ENCODE measurements around the gene NR6A1. TPM values are rescaled to one million over a fixed set of nuclear protein-coding genes. Genes with fewer than 3 reads are reported as not detected.

Gene NR6A1
- polyA plus RNA-seq, 1 experiment, result 0.25 TPM

GRCh38 chr9:124809741-124810500 lies 38.8 kb upstream of the NR6A1 start:
- ChIA-PET CTCF (interaction anchor here (1.4 to 5.4 kb wide), 3 partner anchors 30 to 44 kb away, joined by 3 to 46 read pairs (median 5); partner anchors contain the start of genes OLFML2A and WDR38), POLR2A (no interaction called here)
- no peaks in the 10 kb centered on the region for H3K36me3 ChIP-seq (ENCODE audit: control insufficient read depth, insufficient read depth, low read length)
- no peak for DNase-seq (ENCODE audit: low read depth)
- no peak overlapping the region for H3K4me3 ChIP-seq (ENCODE audit: low read depth, low read length)
- no peaks in the 10 kb centered on the region for H3K27me3 ChIP-seq (ENCODE audit: control insufficient read depth, insufficient read depth, low read length)
- no peak for TF ChIP-seq CTCF (IDR thresholded peaks at IDR 0.05; ENCODE audit: insufficient read depth, low read depth, low read length)

- no peaks in the 10 kb centered on the region for H3K36me3 ChIP-seq (ENCODE audit: control insufficient read depth, insufficient read depth, low read length)
- POLR2A ChIA-PET, result no interaction called here
These were observed 38.1 kb upstream of the NR6A1 start for GRCh38 chr9:124809211-124809610.

GRCh38 chr9:124808246-124808956 lies 37.3 kb upstream of the NR6A1 start:
- POLR2A ChIA-PET, result no interaction called here
- H3K36me3 ChIP-seq (ENCODE audit: control insufficient read depth, insufficient read depth, low read length), result no peaks in the 10 kb centered on the region
- no peak for TF ChIP-seq CTCF (IDR thresholded peaks at IDR 0.05; ENCODE audit: insufficient read depth, low read depth, low read length)
- no peak for DNase-seq (ENCODE audit: low read depth)
- H3K27me3 ChIP-seq (ENCODE audit: control insufficient read depth, insufficient read depth, low read length), result no peaks in the 10 kb centered on the region
- CTCF ChIA-PET, result interaction anchor here (0.7 to 2.1 kb wide), 5 partner anchors 13 to 44 kb away, joined by 3 to 9 read pairs (median 6); partner anchors contain the start of genes OLFML2A and WDR38
- no peak overlapping the region for H3K4me3 ChIP-seq (ENCODE audit: low read depth, low read length)

More at GRCh38 chr9:124809211-124809610, 38.1 kb upstream of the NR6A1 start:
- TF ChIP-seq CTCF (IDR thresholded peaks at IDR 0.05; ENCODE audit: insufficient read depth, low read depth, low read length), result no peak
- H3K4me3 ChIP-seq (ENCODE audit: low read depth, low read length), result no peak overlapping the region
- CTCF ChIA-PET, result interaction anchor here (0.7 to 2.1 kb wide), 3 partner anchors 14 to 44 kb away, joined by 3 to 9 read pairs (median 5); partner anchors contain the start of genes OLFML2A and WDR38
- no peak for DNase-seq (ENCODE audit: low read depth)
- H3K27me3 ChIP-seq (ENCODE audit: control insufficient read depth, insufficient read depth, low read length), result no peaks in the 10 kb centered on the region

GRCh38 chr9:124805186-124805585 lies 34.1 kb upstream of the NR6A1 start:
- ChIA-PET CTCF (interaction anchor here (1.1 to 1.3 kb wide), 2 partner anchors 15 to 188 kb away, joined by 4 to 5 read pairs; no protein-coding TSS in a partner anchor), POLR2A (no interaction called here)
- DNase-seq (ENCODE audit: low read depth), result no peak
- Histone ChIP-seq H3K4me3 (ENCODE audit: low read depth, low read length) (no peak overlapping the region), H3K27me3 (ENCODE audit: control insufficient read depth, insufficient read depth, low read length) (peaks cover 1% of the 10 kb centered on the region; the same call in 1 of the 2 replicates), H3K36me3 (ENCODE audit: control insufficient read depth, insufficient read depth, low read length) (no peaks in the 10 kb centered on the region)
- TF ChIP-seq CTCF (IDR thresholded peaks at IDR 0.05; ENCODE audit: insufficient read depth, low read depth, low read length), result no peak

- no peak for TF ChIP-seq CTCF (IDR thresholded peaks at IDR 0.05; ENCODE audit: insufficient read depth, low read depth, low read length)
- Histone ChIP-seq H3K27me3 (ENCODE audit: control insufficient read depth, insufficient read depth, low read length) (peaks cover 1% of the 10 kb centered on the region; the same call in 1 of the 2 replicates), H3K4me3 (ENCODE audit: low read depth, low read length) (no peak overlapping the region), H3K36me3 (ENCODE audit: control insufficient read depth, insufficient read depth, low read length) (no peaks in the 10 kb centered on the region)
- ChIA-PET CTCF (no interaction called here), POLR2A (no interaction called here)
- no peak for DNase-seq (ENCODE audit: low read depth)
These were observed 32.8 kb upstream of the NR6A1 start for GRCh38 chr9:124803911-124804310.

Data from BJ (cell line).